ENCODE measurements around the gene SERPING1.

DNA sequence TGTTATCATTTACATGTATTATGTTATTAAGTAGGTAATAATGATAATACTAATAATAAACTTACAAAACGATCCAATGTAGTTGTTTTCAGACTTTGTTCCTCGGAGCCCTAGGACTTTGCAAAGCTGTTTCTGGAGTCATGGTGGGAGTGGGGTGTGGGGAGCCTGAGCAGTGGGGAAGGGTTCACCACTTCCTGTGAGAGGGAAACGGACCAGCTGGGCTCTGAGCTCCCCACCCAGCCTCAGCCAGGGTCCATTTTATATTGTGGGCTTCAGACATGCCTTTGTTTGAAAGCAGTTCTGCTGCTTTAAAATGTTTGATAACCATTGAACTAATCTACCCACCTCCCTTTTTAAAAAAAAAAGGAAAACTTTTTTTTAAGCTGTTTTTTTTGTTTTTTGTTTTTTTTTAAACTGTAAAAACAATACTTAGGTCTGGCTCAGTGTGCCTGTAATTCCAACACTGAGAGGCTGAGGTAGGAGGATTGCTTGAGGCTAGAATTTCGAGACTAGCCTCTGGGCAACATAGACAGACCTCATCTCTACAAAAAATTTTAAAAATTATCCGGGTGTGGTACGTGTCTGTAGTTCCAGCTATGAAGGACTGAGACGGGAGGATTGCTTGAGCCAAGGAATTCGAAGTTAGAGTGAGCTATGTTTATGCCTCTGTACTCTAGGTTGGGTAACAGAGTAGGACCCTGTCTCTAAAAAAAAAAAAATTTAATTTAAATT, 7.0 kb downstream of the SERPING1 start:
- TF ChIP-seq RAD21 (conservative IDR thresholded peaks at IDR 0.05), result no peak
- TF ChIP-seq, protein P1, sequence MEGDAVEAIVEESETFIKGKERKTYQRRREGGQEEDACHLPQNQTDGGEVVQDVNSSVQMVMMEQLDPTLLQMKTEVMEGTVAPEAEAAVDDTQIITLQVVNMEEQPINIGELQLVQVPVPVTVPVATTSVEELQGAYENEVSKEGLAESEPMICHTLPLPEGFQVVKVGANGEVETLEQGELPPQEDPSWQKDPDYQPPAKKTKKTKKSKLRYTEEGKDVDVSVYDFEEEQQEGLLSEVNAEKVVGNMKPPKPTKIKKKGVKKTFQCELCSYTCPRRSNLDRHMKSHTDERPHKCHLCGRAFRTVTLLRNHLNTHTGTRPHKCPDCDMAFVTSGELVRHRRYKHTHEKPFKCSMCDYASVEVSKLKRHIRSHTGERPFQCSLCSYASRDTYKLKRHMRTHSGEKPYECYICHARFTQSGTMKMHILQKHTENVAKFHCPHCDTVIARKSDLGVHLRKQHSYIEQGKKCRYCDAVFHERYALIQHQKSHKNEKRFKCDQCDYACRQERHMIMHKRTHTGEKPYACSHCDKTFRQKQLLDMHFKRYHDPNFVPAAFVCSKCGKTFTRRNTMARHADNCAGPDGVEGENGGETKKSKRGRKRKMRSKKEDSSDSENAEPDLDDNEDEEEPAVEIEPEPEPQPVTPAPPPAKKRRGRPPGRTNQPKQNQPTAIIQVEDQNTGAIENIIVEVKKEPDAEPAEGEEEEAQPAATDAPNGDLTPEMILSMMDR (IDR thresholded peaks at IDR 0.05; ENCODE audit: poor library complexity, severe bottlenecking), result no peak
- no peak for TF ChIP-seq EZH2 (IDR thresholded peaks at IDR 0.05; ENCODE audit: borderline replicate concordance, insufficient read depth, low read length, poor library complexity, severe bottlenecking)
- no peak for TF ChIP-seq SMC3 (conservative IDR thresholded peaks at IDR 0.05; ENCODE audit: poor library complexity)
- TF ChIP-seq TAF1 (IDR thresholded peaks at IDR 0.05; ENCODE audit: low read depth), result no peak
- no peak for TF ChIP-seq MXI1 (conservative IDR thresholded peaks at IDR 0.05; ENCODE audit: poor library complexity, severe bottlenecking)
- TF ChIP-seq, protein P2, sequence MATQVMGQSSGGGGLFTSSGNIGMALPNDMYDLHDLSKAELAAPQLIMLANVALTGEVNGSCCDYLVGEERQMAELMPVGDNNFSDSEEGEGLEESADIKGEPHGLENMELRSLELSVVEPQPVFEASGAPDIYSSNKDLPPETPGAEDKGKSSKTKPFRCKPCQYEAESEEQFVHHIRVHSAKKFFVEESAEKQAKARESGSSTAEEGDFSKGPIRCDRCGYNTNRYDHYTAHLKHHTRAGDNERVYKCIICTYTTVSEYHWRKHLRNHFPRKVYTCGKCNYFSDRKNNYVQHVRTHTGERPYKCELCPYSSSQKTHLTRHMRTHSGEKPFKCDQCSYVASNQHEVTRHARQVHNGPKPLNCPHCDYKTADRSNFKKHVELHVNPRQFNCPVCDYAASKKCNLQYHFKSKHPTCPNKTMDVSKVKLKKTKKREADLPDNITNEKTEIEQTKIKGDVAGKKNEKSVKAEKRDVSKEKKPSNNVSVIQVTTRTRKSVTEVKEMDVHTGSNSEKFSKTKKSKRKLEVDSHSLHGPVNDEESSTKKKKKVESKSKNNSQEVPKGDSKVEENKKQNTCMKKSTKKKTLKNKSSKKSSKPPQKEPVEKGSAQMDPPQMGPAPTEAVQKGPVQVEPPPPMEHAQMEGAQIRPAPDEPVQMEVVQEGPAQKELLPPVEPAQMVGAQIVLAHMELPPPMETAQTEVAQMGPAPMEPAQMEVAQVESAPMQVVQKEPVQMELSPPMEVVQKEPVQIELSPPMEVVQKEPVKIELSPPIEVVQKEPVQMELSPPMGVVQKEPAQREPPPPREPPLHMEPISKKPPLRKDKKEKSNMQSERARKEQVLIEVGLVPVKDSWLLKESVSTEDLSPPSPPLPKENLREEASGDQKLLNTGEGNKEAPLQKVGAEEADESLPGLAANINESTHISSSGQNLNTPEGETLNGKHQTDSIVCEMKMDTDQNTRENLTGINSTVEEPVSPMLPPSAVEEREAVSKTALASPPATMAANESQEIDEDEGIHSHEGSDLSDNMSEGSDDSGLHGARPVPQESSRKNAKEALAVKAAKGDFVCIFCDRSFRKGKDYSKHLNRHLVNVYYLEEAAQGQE (IDR thresholded peaks at IDR 0.05; ENCODE audit: borderline replicate concordance), result no peak
- TF ChIP-seq EP300 (conservative IDR thresholded peaks at IDR 0.05; ENCODE audit: poor library complexity, severe bottlenecking), result no peak
